Raji (cell line): ENCODE results near the gene APOBEC3H.

Experiments used
- POLR2A ChIP-seq: IDR thresholded peaks from 2 replicates; pipeline ENCODE4 v1.6.1; 2011; ENCODE audit warnings: low read depth, low read length, control low read depth; ENCODE audit not compliant: insufficient read depth

Gene APOBEC3H

GRCh38 chr22:39146256-39147101 lies 49.4 kb downstream of the APOBEC3H start:
- TF ChIP-seq POLR2A = no peak

GRCh38 chr22:39147335-39148025 lies 50.4 kb downstream of the APOBEC3H start:
- no peak for TF ChIP-seq POLR2A

- no peak for TF ChIP-seq POLR2A
Measured at GRCh38 chr22:39148026-39148726, 51.1 kb downstream of the APOBEC3H start.

DNA sequence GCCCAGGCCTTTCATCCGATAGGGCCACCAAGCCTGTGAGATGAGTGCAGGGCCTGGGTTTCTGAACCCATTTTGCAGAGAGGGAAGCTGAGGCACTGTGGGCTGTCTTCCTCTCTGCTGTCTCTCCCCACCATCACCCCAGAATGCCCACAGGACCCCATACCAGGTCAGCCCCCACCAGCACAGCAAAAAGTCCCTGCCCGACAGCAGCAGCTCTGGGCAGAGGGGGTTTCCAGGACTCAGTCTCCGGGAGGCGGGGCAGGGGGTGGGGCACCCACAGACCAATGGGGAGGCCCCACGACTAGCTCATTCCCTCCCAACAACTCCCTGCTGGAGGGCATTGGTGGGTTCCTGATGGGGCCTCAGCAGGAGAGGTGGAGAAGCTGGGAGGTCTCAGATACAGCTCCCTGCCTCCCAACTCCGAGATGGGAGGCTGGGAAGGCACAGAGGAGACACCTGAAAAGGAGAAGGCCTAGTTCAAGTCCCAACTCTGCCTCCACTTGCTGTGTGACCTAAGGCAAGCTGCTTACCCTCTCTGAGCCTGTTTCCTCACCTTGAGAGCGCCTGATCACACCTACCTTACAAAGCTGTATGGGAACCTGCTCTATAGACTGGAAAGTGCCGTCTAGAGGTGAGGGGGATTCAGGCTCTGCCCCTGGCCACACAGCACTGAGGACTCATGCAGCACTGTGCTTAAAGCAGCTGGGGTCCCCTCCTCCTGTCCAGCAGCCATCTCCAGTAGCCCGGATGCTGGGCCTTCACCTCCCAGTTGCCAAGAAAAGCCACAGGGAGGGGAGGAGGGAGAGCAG lies 51.9 kb downstream of the APOBEC3H start:
- peak; percentile 27; the same call in 1 of the 2 replicates for TF ChIP-seq POLR2A

DNA sequence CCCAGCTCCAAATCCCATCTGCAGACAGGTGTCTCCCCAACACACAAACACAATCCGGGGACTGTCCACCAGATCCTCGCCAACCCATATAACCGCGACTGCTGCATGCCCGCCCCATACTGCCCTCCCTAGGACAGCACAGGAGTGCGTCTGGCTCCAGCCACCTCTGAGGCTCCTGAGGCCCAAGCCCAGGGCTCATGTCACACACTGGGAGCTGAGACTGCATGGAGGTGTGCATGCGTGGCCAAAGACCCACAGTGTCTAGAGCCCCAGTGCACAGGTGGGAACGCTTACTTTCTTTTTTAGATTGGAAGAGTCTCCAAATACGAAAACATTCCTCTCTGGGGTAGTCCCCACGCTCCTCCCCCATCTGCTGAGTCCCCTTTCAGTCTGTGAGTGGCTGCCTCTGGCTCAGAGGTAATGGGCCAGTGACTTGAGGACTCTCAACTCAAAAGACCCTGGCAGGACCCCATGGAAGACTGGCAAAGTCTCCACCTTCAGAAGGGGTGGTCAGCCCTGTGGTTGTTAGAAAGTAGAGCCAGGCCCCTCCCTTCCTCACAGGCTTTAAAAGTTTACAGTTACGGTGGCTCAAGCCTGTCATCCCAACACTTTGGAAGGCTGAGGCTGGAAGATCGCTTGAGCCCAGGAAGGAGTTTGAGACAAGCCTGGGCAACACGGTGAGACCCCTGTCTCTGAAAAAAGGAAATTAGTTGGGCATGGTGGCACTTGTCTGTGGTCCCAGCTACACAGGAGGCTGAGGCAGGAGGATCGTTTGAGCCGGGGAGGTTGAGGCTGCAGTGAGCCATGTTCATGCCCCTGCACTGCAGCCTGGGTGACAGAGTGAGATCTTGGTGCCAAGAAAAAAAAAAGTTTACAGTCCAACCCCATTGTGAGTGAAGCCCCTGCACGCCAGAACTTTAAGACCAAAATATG lies 53.1 kb downstream of the APOBEC3H start:
- no peak for TF ChIP-seq POLR2A

- TF ChIP-seq POLR2A = no peak
Measured at GRCh38 chr22:39150848-39151215, 53.8 kb downstream of the APOBEC3H start.

- no peak for TF ChIP-seq POLR2A
Measured at GRCh38 chr22:39151329-39151975, 54.4 kb downstream of the APOBEC3H start.

GRCh38 chr22:39152024-39152510 lies 55.0 kb downstream of the APOBEC3H start:
- no peak for TF ChIP-seq POLR2A

- TF ChIP-seq POLR2A = peak; percentile 52
Measured at GRCh38 chr22:39152511-39153219, 55.6 kb downstream of the APOBEC3H start, which contains the start of gene CBX7. TSS of gene CBX7 (minus strand) at chr22:39152680. CDS start at chr22:39152444, 236 bp downstream.

- TF ChIP-seq POLR2A = no peak
Measured at GRCh38 chr22:39153220-39153717, 56.2 kb downstream of the APOBEC3H start.
